ENCODE data around the gene MYH16.

GRCh38 chr7:99229234-99229633, 43.4 kb upstream of the MYH16 start:
- TF ChIP-seq, protein P1, sequence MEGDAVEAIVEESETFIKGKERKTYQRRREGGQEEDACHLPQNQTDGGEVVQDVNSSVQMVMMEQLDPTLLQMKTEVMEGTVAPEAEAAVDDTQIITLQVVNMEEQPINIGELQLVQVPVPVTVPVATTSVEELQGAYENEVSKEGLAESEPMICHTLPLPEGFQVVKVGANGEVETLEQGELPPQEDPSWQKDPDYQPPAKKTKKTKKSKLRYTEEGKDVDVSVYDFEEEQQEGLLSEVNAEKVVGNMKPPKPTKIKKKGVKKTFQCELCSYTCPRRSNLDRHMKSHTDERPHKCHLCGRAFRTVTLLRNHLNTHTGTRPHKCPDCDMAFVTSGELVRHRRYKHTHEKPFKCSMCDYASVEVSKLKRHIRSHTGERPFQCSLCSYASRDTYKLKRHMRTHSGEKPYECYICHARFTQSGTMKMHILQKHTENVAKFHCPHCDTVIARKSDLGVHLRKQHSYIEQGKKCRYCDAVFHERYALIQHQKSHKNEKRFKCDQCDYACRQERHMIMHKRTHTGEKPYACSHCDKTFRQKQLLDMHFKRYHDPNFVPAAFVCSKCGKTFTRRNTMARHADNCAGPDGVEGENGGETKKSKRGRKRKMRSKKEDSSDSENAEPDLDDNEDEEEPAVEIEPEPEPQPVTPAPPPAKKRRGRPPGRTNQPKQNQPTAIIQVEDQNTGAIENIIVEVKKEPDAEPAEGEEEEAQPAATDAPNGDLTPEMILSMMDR (conservative IDR thresholded peaks at IDR 0.05 in 1 of 2, IDR thresholded peaks at IDR 0.05 in 1 of 2; ENCODE audit: extremely low read depth in 1 of 2, insufficient read depth in 1 of 2, low read depth in 1 of 2, low read length in 2 of 2) = no peak
- no peak for TF ChIP-seq EZH2 (IDR thresholded peaks at IDR 0.05; ENCODE audit: borderline replicate concordance, low read length)

All from mammary epithelial cell (primary cell).